RWPE2 (cell line): ENCODE measurements around the gene CNOT6L.

ENCODE experiments used
- ATAC-seq: fragments of 200-7000 bp; cut with Tn5 transposase; 3 replicates; pipeline ENCODE4 v1.9.1; 2021; ENCODE audit warnings: low read depth
- DNase-seq: peaks from one replicate; pipeline ENCODE4 v3.0.0-alpha.2; 2020; ENCODE audit warnings: low spot score
- H3K27ac ChIP-seq: fragments of 450-650 bp; 2 replicates; pipeline ENCODE4 v1.5.1; 2017; ENCODE audit warnings: mild to moderate bottlenecking; ENCODE audit not compliant: poor library complexity, severe bottlenecking
- H3K27me3 ChIP-seq: fragments of 250-450 bp; sonication (Bioruptor Pico); 2 replicates; pipeline ENCODE4 v1.5.1; 2021; ENCODE audit warnings: mild to moderate bottlenecking, moderate library complexity; ENCODE audit not compliant: insufficient read depth, poor library complexity, severe bottlenecking
- H3K36me3 ChIP-seq: fragments of 250-450 bp; sonication (Bioruptor Pico); 2 replicates; pipeline ENCODE4 v1.5.1; 2020; ENCODE audit warnings: low read depth, mild to moderate bottlenecking, moderate library complexity
- H3K4me1 ChIP-seq: fragments of 250-450 bp; sonication (Bioruptor Pico); 2 replicates; pipeline ENCODE4 v1.5.1; 2021; ENCODE audit warnings: mild to moderate bottlenecking, moderate library complexity; ENCODE audit not compliant: insufficient read depth, poor library complexity, severe bottlenecking
- H3K4me3 ChIP-seq: fragments of 250-450 bp; sonication (Bioruptor Pico); 2 replicates; pipeline ENCODE4 v1.5.1; 2021; ENCODE audit warnings: mild to moderate bottlenecking, moderate library complexity; ENCODE audit not compliant: severe bottlenecking
- H3K9me3 ChIP-seq: fragments of 250-450 bp; sonication (Bioruptor Pico); 2 replicates; pipeline ENCODE4 v1.5.1; 2021; ENCODE audit warnings: mild to moderate bottlenecking, moderate library complexity; ENCODE audit not compliant: severe bottlenecking
- TF ChIP-seq, protein P1 (sequence below): fragments of 450-650 bp; IDR thresholded peaks from one replicate; pipeline ENCODE4 v1.5.1; 2017; ENCODE audit warnings: mild to moderate bottlenecking, moderate library complexity; ENCODE audit not compliant: poor library complexity, severe bottlenecking

CNOT6L gene

DNA sequence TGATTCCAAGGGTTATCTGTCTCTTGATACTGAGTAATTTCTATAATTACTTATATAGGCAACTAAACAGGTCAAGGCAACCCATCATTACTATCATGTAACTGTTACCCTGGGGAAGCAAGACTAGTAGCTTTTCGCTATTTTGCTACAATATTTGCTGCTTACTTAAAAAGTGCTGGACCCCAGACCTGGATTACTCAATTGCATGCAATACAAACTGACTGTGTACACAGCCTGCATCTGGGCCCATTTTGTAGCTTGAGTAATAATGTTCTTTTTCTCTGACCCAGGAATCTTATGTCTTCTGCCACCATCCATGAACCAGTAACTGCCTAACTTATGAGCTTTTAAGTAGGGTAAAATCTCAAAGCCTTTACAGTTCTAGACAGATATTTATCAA, 53.4 kb downstream of the CNOT6L start:
- Histone ChIP-seq H3K4me3 (no peak overlapping the region), H3K4me1 (no peaks in the 10 kb centered on the region), H3K27ac (no peak overlapping the region), H3K9me3 (peaks cover 10% of the 10 kb centered on the region), H3K27me3 (no peaks in the 10 kb centered on the region), H3K36me3 (peaks cover 13% of the 10 kb centered on the region)
- ATAC-seq, result no peak
- TF ChIP-seq, protein P1, sequence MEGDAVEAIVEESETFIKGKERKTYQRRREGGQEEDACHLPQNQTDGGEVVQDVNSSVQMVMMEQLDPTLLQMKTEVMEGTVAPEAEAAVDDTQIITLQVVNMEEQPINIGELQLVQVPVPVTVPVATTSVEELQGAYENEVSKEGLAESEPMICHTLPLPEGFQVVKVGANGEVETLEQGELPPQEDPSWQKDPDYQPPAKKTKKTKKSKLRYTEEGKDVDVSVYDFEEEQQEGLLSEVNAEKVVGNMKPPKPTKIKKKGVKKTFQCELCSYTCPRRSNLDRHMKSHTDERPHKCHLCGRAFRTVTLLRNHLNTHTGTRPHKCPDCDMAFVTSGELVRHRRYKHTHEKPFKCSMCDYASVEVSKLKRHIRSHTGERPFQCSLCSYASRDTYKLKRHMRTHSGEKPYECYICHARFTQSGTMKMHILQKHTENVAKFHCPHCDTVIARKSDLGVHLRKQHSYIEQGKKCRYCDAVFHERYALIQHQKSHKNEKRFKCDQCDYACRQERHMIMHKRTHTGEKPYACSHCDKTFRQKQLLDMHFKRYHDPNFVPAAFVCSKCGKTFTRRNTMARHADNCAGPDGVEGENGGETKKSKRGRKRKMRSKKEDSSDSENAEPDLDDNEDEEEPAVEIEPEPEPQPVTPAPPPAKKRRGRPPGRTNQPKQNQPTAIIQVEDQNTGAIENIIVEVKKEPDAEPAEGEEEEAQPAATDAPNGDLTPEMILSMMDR, result no peak
- DNase-seq, result no peak

DNA sequence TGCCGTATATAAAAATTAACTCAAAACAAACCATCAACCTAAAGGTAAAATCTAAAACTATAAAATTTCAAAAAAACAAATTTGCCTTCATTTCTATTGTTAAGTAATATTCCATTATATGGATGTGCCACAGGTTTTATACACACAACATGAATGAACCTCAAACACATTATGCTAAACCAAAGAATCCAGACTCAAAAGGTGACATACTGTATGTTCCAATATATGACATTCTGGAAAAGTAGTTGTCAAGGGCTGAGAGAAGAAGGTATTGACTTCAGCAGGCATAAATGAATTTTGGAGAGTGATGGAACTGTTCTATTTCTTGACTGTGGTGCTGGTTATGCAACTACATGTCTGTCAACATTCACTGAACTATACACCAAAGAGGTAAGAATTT, 56.6 kb downstream of the CNOT6L start:
- peaks cover 13% of the 10 kb centered on the region for H3K36me3 ChIP-seq
- TF ChIP-seq, protein P1, result no peak
- ATAC-seq (no peak), DNase-seq (no peak)
- no peaks in the 10 kb centered on the region for H3K27me3 ChIP-seq
- no peaks in the 10 kb centered on the region for H3K4me1 ChIP-seq
- H3K27ac ChIP-seq, result no peak overlapping the region
- peaks cover 10% of the 10 kb centered on the region for H3K9me3 ChIP-seq
- no peak overlapping the region for H3K4me3 ChIP-seq

DNA sequence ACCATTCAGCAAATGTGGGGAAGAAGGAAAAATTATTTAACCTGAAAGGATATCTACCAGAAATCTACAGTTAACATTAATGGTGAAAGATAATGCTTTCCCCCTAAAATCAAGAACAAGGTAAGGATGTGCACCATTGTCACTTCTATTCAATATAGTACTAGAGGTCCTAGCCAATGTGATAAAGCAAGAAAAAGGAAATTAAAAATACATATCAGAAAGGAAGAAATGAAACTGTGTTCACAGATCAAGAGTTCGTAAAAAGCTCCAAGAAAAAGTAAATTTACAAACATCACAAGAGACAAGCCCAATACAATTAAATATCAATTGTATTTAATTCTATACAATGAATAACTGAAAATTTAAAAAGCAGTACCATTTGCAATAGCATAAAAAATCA, 57.6 kb downstream of the CNOT6L start:
- ATAC-seq, result no peak
- TF ChIP-seq, protein P1, result no peak
- H3K4me3 ChIP-seq, result no peak overlapping the region
- no peaks in the 10 kb centered on the region for H3K27me3 ChIP-seq
- H3K27ac ChIP-seq, result no peak overlapping the region
- H3K36me3 ChIP-seq, result peaks cover 18% of the 10 kb centered on the region
- peaks cover 10% of the 10 kb centered on the region for H3K9me3 ChIP-seq
- no peaks in the 10 kb centered on the region for H3K4me1 ChIP-seq
- no peak for DNase-seq

DNA sequence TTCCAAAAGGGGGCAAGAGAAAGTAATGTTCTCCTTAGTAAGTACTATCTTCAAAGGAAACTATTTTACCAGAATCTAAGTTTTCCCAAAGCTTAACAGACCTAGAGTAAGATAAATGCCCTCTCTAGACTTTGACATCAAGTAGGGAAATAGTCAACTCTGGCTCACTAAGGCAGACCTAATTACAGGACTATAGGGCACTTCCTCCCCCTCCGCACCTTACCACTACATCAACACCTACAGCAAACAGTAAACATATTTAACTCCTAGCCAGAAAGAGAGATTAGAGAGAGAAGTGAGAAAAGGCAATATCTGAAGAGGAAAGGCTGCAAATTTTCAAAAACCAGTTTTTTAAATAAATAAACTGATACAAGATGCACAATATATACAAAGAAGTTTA, 60.4 kb downstream of the CNOT6L start:
- no peak for DNase-seq
- Histone ChIP-seq H3K4me1 (no peaks in the 10 kb centered on the region), H3K27ac (no peak overlapping the region), H3K36me3 (peaks cover 26% of the 10 kb centered on the region), H3K27me3 (no peaks in the 10 kb centered on the region), H3K4me3 (no peak overlapping the region), H3K9me3 (peaks cover 10% of the 10 kb centered on the region)
- ATAC-seq, result no peak
- TF ChIP-seq, protein P1, result no peak

DNA sequence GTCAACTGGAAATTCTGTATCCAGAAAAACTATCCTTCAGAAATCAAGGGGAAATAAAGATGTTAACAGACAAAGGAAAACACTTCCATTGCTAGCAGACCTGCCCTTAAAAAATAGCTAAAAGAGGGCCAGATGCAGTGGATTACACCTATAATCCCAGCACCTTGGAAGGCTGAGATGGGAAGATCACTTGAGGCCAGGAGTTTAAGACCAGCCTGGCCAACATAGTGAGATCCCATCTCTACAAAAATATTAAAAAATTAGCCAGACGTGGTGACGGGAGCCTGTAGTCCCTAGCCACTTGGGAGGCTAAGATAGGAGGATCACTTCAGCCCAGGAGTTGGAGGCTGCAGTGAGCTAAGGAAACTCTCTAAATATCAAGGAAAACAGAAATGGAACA, 67.4 kb downstream of the CNOT6L start:
- ATAC-seq (no peak), DNase-seq (no peak)
- H3K9me3 ChIP-seq, result no peaks in the 10 kb centered on the region
- no peaks in the 10 kb centered on the region for H3K4me1 ChIP-seq
- TF ChIP-seq, protein P1, result no peak
- no peaks in the 10 kb centered on the region for H3K27me3 ChIP-seq
- H3K27ac ChIP-seq, result no peak overlapping the region
- H3K36me3 ChIP-seq, result peaks cover 29% of the 10 kb centered on the region
- no peak overlapping the region for H3K4me3 ChIP-seq
